OCI-LY3 (cell line): ENCODE measurements around the gene OBSCN.

ENCODE experiments used
- H2AFZ ChIP-seq: fragments of 200-600, 300-600 bp; shearing (Covaris generic); 2 replicates; pipeline ENCODE4 v1.6.0; 2014; ENCODE audit warnings: antibody characterized with exemption, low read depth, low read length
- H3K27ac ChIP-seq: fragments of 200-600, 300-600 bp; sonication (generic); 2 replicates; pipeline ENCODE4 v1.5.1; 2014; ENCODE audit warnings: mild to moderate bottlenecking, low read length, moderate library complexity, mixed read lengths
- H3K27me3 ChIP-seq: fragments of 200-600, 300-600 bp; sonication (generic); 2 replicates; pipeline ENCODE4 v1.6.1; 2014; ENCODE audit warnings: low read depth, low read length, mixed read lengths
- H3K36me3 ChIP-seq: fragments of 200-600, 300-600 bp; sonication (generic); replicated peaks from 2 replicates; pipeline ENCODE3; 2014; ENCODE audit warnings: low read depth, low read length, mixed read lengths
- H3K4me1 ChIP-seq: fragments of 300-600, 200-600 bp; sonication (generic); 2 replicates; pipeline ENCODE4 v1.6.1; 2014; ENCODE audit warnings: low read length, mixed read lengths
- H3K4me2 ChIP-seq: fragments of 200-600, 300-600 bp; sonication (generic); 2 replicates; pipeline ENCODE4 v1.6.1; 2014; ENCODE audit warnings: low read length, mixed read lengths
- H3K4me3 ChIP-seq: fragments of 300-600, 200-600 bp; sonication (generic); 2 replicates; pipeline ENCODE4 v1.5.1; 2014; ENCODE audit warnings: antibody characterized with exemption, mild to moderate bottlenecking, low read length, moderate library complexity
- H3K79me2 ChIP-seq: fragments of 300-600, 200-600 bp; shearing (Covaris generic); 2 replicates; pipeline ENCODE4 v1.6.1; 2014; ENCODE audit warnings: mild to moderate bottlenecking, low read length, mixed read lengths
- H3K9ac ChIP-seq: fragments of 300-600, 200-600 bp; shearing (Covaris generic); 2 replicates; pipeline ENCODE4 v1.6.0; 2014; ENCODE audit warnings: mild to moderate bottlenecking, low read length, moderate library complexity
- H3K9me3 ChIP-seq: fragments of 200-600, 300-600 bp; shearing (Covaris generic); 2 replicates; pipeline ENCODE4 v1.6.1; 2014; ENCODE audit warnings: low read length, mixed read lengths; ENCODE audit not compliant: insufficient read depth
- H4K20me1 ChIP-seq: fragments of 200-600, 300-600 bp; sonication (generic); 2 replicates; pipeline ENCODE4 v1.6.1; 2016; ENCODE audit warnings: low read length, mixed read lengths; ENCODE audit not compliant: insufficient read depth
- EZH2phosphoT487 ChIP-seq: fragments of 200-600 bp; shearing (Covaris generic); IDR thresholded peaks from 2 replicates; pipeline ENCODE4 v1.6.1; 2018; ENCODE audit warnings: antibody characterized with exemption, mixed run types, low read depth
- TF ChIP-seq, protein P1 (sequence below): fragments of 200-600, 300-600 bp; sonication (generic); IDR thresholded peaks from 2 replicates; pipeline ENCODE4 v1.5.1; 2014; ENCODE audit warnings: antibody characterized with exemption, low read length, low read depth

OBSCN gene

DNA sequence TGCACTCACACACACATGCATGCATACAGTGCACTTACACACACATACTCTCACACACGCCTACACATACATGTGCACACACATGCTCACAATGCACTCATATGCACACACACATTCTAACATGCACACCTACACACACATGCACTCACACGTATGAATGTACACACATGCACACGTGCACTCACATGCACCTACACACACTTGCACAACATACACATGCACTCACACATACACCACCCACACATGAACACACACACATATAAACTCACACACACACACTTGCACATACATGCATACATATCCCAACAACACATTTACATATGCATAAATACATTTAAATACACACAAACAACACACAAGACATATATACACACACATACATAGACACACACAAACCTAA lies 30.6 kb downstream of the OBSCN start:
- no peak for TF ChIP-seq EZH2phosphoT487
- TF ChIP-seq, protein P1, sequence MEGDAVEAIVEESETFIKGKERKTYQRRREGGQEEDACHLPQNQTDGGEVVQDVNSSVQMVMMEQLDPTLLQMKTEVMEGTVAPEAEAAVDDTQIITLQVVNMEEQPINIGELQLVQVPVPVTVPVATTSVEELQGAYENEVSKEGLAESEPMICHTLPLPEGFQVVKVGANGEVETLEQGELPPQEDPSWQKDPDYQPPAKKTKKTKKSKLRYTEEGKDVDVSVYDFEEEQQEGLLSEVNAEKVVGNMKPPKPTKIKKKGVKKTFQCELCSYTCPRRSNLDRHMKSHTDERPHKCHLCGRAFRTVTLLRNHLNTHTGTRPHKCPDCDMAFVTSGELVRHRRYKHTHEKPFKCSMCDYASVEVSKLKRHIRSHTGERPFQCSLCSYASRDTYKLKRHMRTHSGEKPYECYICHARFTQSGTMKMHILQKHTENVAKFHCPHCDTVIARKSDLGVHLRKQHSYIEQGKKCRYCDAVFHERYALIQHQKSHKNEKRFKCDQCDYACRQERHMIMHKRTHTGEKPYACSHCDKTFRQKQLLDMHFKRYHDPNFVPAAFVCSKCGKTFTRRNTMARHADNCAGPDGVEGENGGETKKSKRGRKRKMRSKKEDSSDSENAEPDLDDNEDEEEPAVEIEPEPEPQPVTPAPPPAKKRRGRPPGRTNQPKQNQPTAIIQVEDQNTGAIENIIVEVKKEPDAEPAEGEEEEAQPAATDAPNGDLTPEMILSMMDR = no peak

GRCh38 chr1:228240411-228241240 lies 32.8 kb downstream of the OBSCN start:
- no peak overlapping the region for H3K27ac ChIP-seq
- H4K20me1 ChIP-seq = no peaks in the 10 kb centered on the region
- no peaks in the 10 kb centered on the region for H3K36me3 ChIP-seq
- H3K27me3 ChIP-seq = 0 out of 2 replicates have a peak, but pooled peaks cover 3% of the 10 kb centered on the region
- TF ChIP-seq, protein P1 = no peak
- TF ChIP-seq EZH2phosphoT487 = no peak
- no peaks in the 10 kb centered on the region for H3K79me2 ChIP-seq
- H3K4me1 ChIP-seq = no peaks in the 10 kb centered on the region
- peaks cover 12% of the 10 kb centered on the region for H3K9me3 ChIP-seq
- H2AFZ ChIP-seq = no peak overlapping the region
- no peak overlapping the region for H3K9ac ChIP-seq
- no peak overlapping the region for H3K4me3 ChIP-seq
- H3K4me2 ChIP-seq = no peak overlapping the region

More for the DNA sequence above, 30.6 kb downstream of the OBSCN start:
- Histone ChIP-seq H3K4me3 (no peak overlapping the region), H3K4me2 (no peak overlapping the region), H3K4me1 (no peaks in the 10 kb centered on the region), H3K79me2 (no peaks in the 10 kb centered on the region), H2AFZ (no peak overlapping the region), H3K27me3 (0 out of 2 replicates have a peak, but pooled peaks cover 3% of the 10 kb centered on the region), H3K9ac (no peak overlapping the region), H4K20me1 (no peaks in the 10 kb centered on the region), H3K27ac (no peak overlapping the region), H3K36me3 (no peaks in the 10 kb centered on the region), H3K9me3 (peaks cover 12% of the 10 kb centered on the region)

DNA sequence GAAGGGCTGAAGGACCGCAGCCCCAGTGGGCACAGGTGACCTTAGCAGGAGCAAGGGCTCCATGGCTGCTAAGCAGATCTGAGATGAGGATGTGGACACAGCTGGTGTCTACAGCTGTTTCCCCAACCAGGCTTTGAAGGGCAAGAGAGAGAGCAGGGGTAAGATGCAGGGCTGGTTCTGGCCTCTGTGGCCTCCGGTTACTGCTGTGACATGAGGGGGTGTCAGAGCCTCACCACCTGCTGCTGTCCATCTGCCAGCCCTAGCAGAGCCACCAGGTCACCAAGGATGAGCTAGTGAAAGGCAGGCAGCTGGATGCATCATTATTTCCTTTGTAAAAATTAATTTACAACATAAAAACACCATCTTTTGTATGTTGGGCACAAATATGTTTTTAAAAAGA lies 33.4 kb downstream of the OBSCN start:
- Histone ChIP-seq H3K9ac (no peak overlapping the region), H3K36me3 (no peaks in the 10 kb centered on the region)

GRCh38 chr1:228242409-228242808 lies 34.6 kb downstream of the OBSCN start:
- H3K9me3 ChIP-seq = peaks cover 12% of the 10 kb centered on the region
- no peak overlapping the region for H3K9ac ChIP-seq
- H3K27ac ChIP-seq = no peak overlapping the region
- H3K79me2 ChIP-seq = no peaks in the 10 kb centered on the region
- H3K36me3 ChIP-seq = no peaks in the 10 kb centered on the region
- H2AFZ ChIP-seq = no peak overlapping the region
- H3K4me2 ChIP-seq = no peak overlapping the region
- no peaks in the 10 kb centered on the region for H3K4me1 ChIP-seq
- H4K20me1 ChIP-seq = no peaks in the 10 kb centered on the region
- no peaks in the 10 kb centered on the region for H3K27me3 ChIP-seq
- H3K4me3 ChIP-seq = no peak overlapping the region
- TF ChIP-seq EZH2phosphoT487 = no peak
- TF ChIP-seq, protein P1 = no peak

More for the DNA sequence above, 33.4 kb downstream of the OBSCN start:
- H2AFZ ChIP-seq = no peak overlapping the region
- no peaks in the 10 kb centered on the region for H3K4me1 ChIP-seq
- no peaks in the 10 kb centered on the region for H3K79me2 ChIP-seq
- H3K27me3 ChIP-seq = 0 out of 2 replicates have a peak, but pooled peaks cover 3% of the 10 kb centered on the region
- peaks cover 12% of the 10 kb centered on the region for H3K9me3 ChIP-seq
- H3K4me2 ChIP-seq = no peak overlapping the region
- no peak overlapping the region for H3K4me3 ChIP-seq
- no peak overlapping the region for H3K27ac ChIP-seq
- TF ChIP-seq EZH2phosphoT487 = no peak
- TF ChIP-seq, protein P1 = no peak
- no peaks in the 10 kb centered on the region for H4K20me1 ChIP-seq
